Tibial nerve (tissue), 4 donors: Measurements from ENCODE around the gene ITGA11. TPM values are rescaled to one million over a fixed set of nuclear protein-coding genes. Genes with fewer than 3 reads are reported as not detected.

Experiments
- DNase-seq, 2 donors: peaks; one replicate each; pipeline ENCODE4 v3.0.0-alpha.2; 2019; ENCODE audit warnings: low spot score in 2 of 2
- H3K27ac ChIP-seq, 4 donors: fragments of 200-600 bp; sonication (generic) in 3 of 4; one replicate each; pipeline ENCODE4 v1.5.1; 2017 to 2019; ENCODE audit warnings: mild to moderate bottlenecking in 1 of 4
- H3K27me3 ChIP-seq, 2 donors: fragments of 200-600 bp; sonication (generic) in 1 of 2; one replicate each; pipeline versions ENCODE4 v1.5.1 to v1.6.0; 2017 to 2019
- H3K36me3 ChIP-seq, 3 donors: fragments of 200-600 bp; sonication (generic); one replicate each; pipeline ENCODE4 v1.5.1; 2018 to 2019
- H3K4me1 ChIP-seq, 4 donors: fragments of 200-600 bp; sonication (generic) in 3 of 4; one replicate each; pipeline ENCODE4 v1.5.1; 2017 to 2019
- H3K4me3 ChIP-seq, 4 donors: fragments of 200-600 bp; sonication (generic) in 3 of 4; one replicate each; pipeline ENCODE4 v1.5.1; 2017 to 2019; ENCODE audit warnings: mild to moderate bottlenecking in 1 of 4, moderate library complexity in 1 of 4
- H3K9me3 ChIP-seq, 4 donors: fragments of 200-600 bp; sonication (generic) in 3 of 4; one replicate each; pipeline ENCODE4 v1.5.1; 2017 to 2019
- EP300 ChIP-seq, 2 donors: sonication (generic); formaldehyde crosslinking; IDR thresholded peaks; one replicate each; pipeline ENCODE4 v1.6.1; 2017; ENCODE audit warnings: antibody characterized with exemption in 2 of 2, mild to moderate bottlenecking in 1 of 2
- POLR2A ChIP-seq, 2 donors: fragments of 450-650 bp; IDR thresholded peaks; one replicate each; pipeline ENCODE4 v1.6.1; 2017; ENCODE audit warnings: antibody characterized with exemption in 2 of 2, mild to moderate bottlenecking in 2 of 2, moderate library complexity in 2 of 2
- WGBS, 2 donors: methylation state at CpG; one replicate each; pipeline ENCODE4 v1.1.5; 2018; 5-methylcytosine and 5-hydroxymethylcytosine counted together
- total RNA-seq, 4 donors: library from RNA; depleted of rRNA; stranded (reverse); fragments of >200 nt; gene quantifications; one replicate each; pipeline ENCODE4 v1.1.0, GENCODE V29; 2016
- TF ChIP-seq, protein P1 (sequence below), 5 experiments: fragments of 200-600 bp in 3 of 5; fragments of 450-650 bp in 2 of 5; sonication (generic) in 3 of 5; IDR thresholded peaks; one replicate each; pipeline ENCODE4 v1.5.1; 2016 to 2019; ENCODE audit warnings: antibody characterized with exemption in 5 of 5, mild to moderate bottlenecking in 3 of 5, moderate library complexity in 2 of 5

The ITGA11 gene
- total RNA-seq, 4 donors from 2014 or later, result 2.7 to 12.1 (median 6.9) TPM

DNA sequence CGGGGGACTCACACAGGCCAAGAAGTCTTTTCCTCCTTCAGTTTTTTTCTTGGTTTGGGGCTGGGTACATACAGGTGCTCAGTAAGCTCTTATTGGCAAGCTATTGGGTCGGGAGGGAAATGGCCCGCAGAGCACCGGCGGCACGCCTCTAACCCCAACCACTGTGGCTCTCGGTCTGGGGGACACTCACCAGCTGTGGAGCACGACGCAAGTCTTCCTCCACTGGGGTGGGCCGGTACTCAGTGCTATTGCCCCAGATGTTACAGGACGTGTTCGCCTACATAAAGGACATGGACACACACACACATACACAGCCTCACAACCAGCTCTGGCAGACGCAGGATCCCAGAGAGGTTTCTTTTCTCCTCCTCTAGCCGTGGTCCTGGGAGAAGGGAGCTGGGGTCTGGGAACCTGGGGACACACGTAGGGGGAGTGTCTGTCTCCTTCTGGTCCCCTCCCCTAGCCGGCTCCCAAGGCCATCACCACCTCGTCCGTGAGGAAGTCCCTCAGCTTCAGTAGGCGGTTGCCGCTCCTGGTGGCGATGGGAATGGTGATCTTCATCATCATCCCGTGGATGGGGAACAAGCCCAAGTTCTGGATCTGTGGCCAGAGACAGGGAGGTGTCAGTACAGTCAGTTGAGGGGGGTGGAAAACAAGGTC is 121.0 kb downstream of the ITGA11 start:
- H3K4me1 ChIP-seq, result peaks cover 0 to 34% (median 9%) of the 10 kb centered on the region in 4 donors
- no peaks in the 10 kb centered on the region for H3K27me3 ChIP-seq
- no peak for DNase-seq
- TF ChIP-seq POLR2A (IDR thresholded peaks at IDR 0.05) (no peak), EP300 (IDR thresholded peaks at IDR 0.05) (no peak)
- TF ChIP-seq, protein P1, sequence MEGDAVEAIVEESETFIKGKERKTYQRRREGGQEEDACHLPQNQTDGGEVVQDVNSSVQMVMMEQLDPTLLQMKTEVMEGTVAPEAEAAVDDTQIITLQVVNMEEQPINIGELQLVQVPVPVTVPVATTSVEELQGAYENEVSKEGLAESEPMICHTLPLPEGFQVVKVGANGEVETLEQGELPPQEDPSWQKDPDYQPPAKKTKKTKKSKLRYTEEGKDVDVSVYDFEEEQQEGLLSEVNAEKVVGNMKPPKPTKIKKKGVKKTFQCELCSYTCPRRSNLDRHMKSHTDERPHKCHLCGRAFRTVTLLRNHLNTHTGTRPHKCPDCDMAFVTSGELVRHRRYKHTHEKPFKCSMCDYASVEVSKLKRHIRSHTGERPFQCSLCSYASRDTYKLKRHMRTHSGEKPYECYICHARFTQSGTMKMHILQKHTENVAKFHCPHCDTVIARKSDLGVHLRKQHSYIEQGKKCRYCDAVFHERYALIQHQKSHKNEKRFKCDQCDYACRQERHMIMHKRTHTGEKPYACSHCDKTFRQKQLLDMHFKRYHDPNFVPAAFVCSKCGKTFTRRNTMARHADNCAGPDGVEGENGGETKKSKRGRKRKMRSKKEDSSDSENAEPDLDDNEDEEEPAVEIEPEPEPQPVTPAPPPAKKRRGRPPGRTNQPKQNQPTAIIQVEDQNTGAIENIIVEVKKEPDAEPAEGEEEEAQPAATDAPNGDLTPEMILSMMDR (IDR thresholded peaks at IDR 0.05), result no peak
- H3K9me3 ChIP-seq, result no peaks in the 10 kb centered on the region
- H3K4me3 ChIP-seq, result no peak overlapping the region
- WGBS, 2 donors, result 89 to 92% methylated on average over 16 to 22 of the region's 22 CpGs
- peak overlapping the region in 1 of 4 donors; percentile 46 for H3K27ac ChIP-seq
- no peaks in the 10 kb centered on the region for H3K36me3 ChIP-seq

DNA sequence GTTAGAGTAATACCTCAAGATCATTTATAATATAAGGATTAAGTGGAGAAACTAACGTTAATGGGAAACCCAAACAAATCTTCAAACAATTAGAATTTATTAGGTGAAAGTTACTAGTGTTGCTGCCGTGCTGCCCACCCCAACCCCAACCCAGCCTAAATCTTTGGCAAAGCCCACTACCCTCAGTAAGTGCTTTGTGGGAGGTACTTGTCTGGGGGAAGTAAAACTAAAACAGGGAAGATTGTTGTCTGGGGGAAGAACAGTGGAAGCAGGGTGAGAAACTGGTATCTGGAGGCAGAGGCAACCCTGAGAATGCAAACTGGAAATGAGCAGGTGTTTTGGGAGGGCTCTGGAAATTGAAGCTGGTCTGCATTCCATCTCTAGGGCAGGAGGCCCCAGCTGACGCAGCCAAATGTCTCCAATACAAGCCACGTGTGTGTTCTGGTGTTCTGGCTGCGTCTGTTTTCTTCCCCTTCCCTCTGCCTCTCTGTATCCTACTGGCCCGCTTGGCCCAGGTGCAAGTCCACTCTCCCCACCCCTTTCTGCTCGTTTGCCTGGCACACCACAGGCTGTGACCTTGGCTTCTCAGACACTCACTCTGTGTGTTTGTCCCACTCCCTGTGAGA is 121.7 kb downstream of the ITGA11 start:
- H3K9me3 ChIP-seq, result no peaks in the 10 kb centered on the region
- no peak overlapping the region for H3K4me3 ChIP-seq
- 55 to 58% methylated on average over 7 of the region's 7 CpGs for WGBS, 2 donors
- peak overlapping the region in 1 of 4 donors; percentile 46 for H3K27ac ChIP-seq
- peaks cover 0 to 27% (median 7%) of the 10 kb centered on the region in 4 donors for H3K4me1 ChIP-seq
- no peaks in the 10 kb centered on the region for H3K36me3 ChIP-seq
- peak in 1 of 2 donors; percentile 32 for DNase-seq
- TF ChIP-seq POLR2A (IDR thresholded peaks at IDR 0.05) (no peak), EP300 (IDR thresholded peaks at IDR 0.05) (peak in 1 of 2 donors; percentile 14)
- TF ChIP-seq, protein P1 (IDR thresholded peaks at IDR 0.05), result no peak
- H3K27me3 ChIP-seq, result no peaks in the 10 kb centered on the region

DNA sequence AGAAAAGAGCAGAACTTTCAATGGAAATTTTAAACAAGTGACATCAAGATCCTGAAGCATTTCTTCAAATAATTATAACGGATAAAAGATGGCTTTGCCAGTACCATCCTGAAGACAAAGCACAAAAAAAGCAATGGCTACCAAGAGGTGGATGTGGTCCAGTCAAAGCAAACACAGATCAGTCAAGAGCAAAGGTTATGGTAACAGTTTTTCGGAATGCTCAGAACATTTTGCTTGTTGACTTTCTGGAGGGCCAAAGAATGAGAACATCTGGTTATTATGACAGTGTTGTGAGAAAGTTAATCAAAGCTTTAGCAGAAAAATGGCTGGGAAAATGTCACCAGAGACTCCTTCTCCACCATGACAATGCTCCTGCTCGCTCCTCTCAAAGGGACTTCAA is 122.9 kb downstream of the ITGA11 start:
- H3K36me3 ChIP-seq, result no peaks in the 10 kb centered on the region
- no peak for DNase-seq
- H3K4me1 ChIP-seq, result peaks cover 0 to 22% (median 7%) of the 10 kb centered on the region in 4 donors
- H3K9me3 ChIP-seq, result no peaks in the 10 kb centered on the region
- TF ChIP-seq, protein P1 (IDR thresholded peaks at IDR 0.05), result no peak
- peak in 1 of 2 donors; percentile 46 for TF ChIP-seq EP300 (IDR thresholded peaks at IDR 0.05)
- H3K27ac ChIP-seq, result no peak overlapping the region
- H3K4me3 ChIP-seq, result no peak overlapping the region
- 51 to 56% methylated on average over 3 of the region's 3 CpGs for WGBS, 2 donors
- no peaks in the 10 kb centered on the region for H3K27me3 ChIP-seq

DNA sequence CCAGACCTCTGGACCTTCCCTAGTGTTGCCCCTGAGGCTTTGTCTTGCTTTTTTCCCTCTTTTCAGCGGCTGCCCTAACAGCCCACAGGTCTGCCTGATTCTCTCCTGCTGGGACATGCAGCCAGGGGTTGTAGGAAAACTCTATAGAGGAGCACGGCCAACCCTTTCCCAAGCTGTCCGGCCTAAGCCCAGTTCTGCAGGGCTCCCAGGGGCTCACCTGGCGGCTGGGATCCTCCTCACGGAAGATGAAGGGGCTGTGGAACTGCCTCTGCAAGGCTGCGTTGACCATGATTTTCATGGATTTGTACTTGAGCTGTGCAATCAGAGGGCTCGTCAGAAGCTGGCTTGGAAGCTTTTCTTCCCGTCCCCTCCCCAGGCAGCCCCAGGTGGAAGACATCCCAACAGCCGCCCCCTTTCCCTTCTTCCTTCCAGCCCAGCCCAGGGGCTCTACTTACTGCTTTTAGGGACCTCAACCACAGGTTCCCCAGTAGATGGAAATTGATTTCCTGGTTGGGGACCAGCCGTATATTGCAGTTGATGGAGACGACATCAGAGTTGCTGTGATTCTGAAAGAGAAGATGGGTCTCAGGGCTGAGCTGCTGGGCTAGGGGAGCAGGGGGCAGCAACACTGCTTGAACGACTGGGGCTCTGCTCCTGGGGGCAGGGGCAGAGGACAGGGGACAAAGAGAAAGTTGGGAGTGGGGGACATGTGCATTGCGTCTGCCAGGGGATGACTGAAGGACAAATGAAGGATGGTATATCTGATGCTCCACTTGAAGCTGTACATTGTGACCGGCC is 124.6 kb downstream of the ITGA11 start:
- Histone ChIP-seq H3K9me3 (no peaks in the 10 kb centered on the region), H3K36me3 (no peaks in the 10 kb centered on the region), H3K27ac (peak overlapping the region in 1 of 4 donors; percentile 7), H3K4me3 (no peak overlapping the region), H3K4me1 (peaks cover 0 to 22% (median 7%) of the 10 kb centered on the region in 4 donors), H3K27me3 (no peaks in the 10 kb centered on the region)
- no peak for TF ChIP-seq EP300 (IDR thresholded peaks at IDR 0.05)
- 80 to 83% methylated on average over 14 of the region's 14 CpGs for WGBS, 2 donors
- DNase-seq, result no peak

DNA sequence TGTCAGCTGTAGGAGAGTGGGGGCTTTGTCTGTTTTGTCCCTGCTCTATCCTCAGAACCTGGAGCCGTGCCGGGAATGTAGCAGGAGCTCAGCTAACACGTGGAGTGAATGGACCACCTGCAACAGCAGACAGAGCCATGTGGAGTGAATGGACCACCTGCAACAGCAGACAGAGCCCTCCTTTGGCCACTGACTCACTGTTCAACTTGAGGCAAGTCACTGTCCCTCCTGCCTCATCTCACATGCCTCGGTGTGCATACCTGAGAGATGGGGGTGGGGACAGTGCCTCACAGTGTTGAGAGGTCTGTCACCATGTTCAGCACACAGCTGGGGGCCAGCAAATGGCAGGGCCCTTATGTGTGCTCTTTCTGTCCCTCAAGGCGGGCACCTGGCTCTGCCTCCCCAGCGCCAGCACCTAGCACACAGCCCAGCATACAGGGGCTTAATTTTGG is 126.5 kb downstream of the ITGA11 start:
- no peaks in the 10 kb centered on the region for H3K27me3 ChIP-seq
- DNase-seq, result no peak
- 75 to 86% methylated on average over 6 of the region's 6 CpGs for WGBS, 2 donors
- H3K36me3 ChIP-seq, result no peaks in the 10 kb centered on the region
- TF ChIP-seq EP300 (IDR thresholded peaks at IDR 0.05), result no peak
- TF ChIP-seq, protein P1 (IDR thresholded peaks at IDR 0.05), result no peak
- TF ChIP-seq POLR2A (IDR thresholded peaks at IDR 0.05), result no peak
- H3K27ac ChIP-seq, result no peak overlapping the region
- peaks cover 0 to 26% (median 7%) of the 10 kb centered on the region in 4 donors for H3K4me1 ChIP-seq
- H3K9me3 ChIP-seq, result no peaks in the 10 kb centered on the region
- no peak overlapping the region for H3K4me3 ChIP-seq
